BJ (cell line): ENCODE measurements around the gene NHS. TPM values are rescaled to one million over a fixed set of nuclear protein-coding genes. Genes with fewer than 3 reads are reported as not detected.

ENCODE experiments used
- CTCF ChIA-PET: fragments of 350-600 bp; formaldehyde crosslinking; extraction: SDS; loops from one replicate; lab custom pipeline; 2021; ENCODE audit warnings: antibody characterized with exemption, inconsistent platforms; lab: Yijun Ruan, JAX
- POLR2A ChIA-PET: fragments of 300-600 bp; sonication (Branson Sonifier 250); formaldehyde crosslinking; extraction: SDS; loops from one replicate; lab custom pipeline; 2021; ENCODE audit warnings: antibody characterized with exemption; lab: Charles Lee
- DNase-seq: peaks from one replicate; pipeline ENCODE4 v3.0.0-alpha.2; 2011; ENCODE audit warnings: low read depth
- H3K27me3 ChIP-seq: 2 replicates; pipeline ENCODE4 v1.6.0; 2011; ENCODE audit warnings: low read length; ENCODE audit not compliant: control insufficient read depth, insufficient read depth
- H3K36me3 ChIP-seq: 2 replicates; pipeline ENCODE4 v1.5.1; 2011; ENCODE audit warnings: low read length; ENCODE audit not compliant: control insufficient read depth, insufficient read depth
- H3K4me3 ChIP-seq: 2 replicates; pipeline ENCODE4 v1.5.1; 2011; ENCODE audit warnings: low read depth, mild to moderate bottlenecking, control low read depth, low read length
- CTCF ChIP-seq: IDR thresholded peaks from 2 replicates; pipeline ENCODE4 v1.5.1; 2011; ENCODE audit warnings: low read depth, mild to moderate bottlenecking, control low read depth, inconsistent platforms, low read length, moderate library complexity; ENCODE audit not compliant: insufficient read depth
- polyA plus RNA-seq: library from polyadenylated mRNA; depleted of rRNA; stranded (reverse); fragments of >200 nt; gene quantifications from 2 replicates; pipeline ENCODE4 v1.2.3, GENCODE V29; 2011

NHS gene
- polyA plus RNA-seq, 1 experiment: 2.2 TPM

DNA sequence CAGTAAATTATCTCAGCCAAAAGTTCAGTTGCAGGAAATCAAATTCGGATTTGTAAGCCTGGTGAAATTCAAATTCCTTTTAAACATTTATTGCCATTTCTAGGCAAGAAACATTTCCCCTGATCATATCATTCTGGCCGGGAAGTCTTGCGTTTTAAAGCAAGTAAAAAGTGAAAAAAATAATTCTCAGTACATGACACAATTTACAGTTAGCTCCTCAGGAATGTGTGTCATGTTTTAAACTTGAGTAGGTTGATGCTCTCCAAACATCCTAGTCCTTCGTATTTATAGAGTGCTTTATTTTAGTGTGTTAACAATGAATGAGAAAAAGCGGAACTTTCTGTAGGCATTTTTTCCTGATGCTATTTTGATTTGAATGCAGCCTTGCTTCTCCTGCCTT, 204.0 kb downstream of the NHS start:
- Histone ChIP-seq H3K27me3 (no peaks in the 10 kb centered on the region), H3K4me3 (no peak overlapping the region), H3K36me3 (no peaks in the 10 kb centered on the region)
- DNase-seq: peak; percentile 39
- no peak for TF ChIP-seq CTCF
- ChIA-PET POLR2A (no interaction called here), CTCF (no interaction called here)

GRCh38 chrX:17580539-17581152, 205.6 kb downstream of the NHS start:
- Histone ChIP-seq H3K36me3 (no peaks in the 10 kb centered on the region), H3K4me3 (no peak overlapping the region), H3K27me3 (no peaks in the 10 kb centered on the region)
- ChIA-PET CTCF (interaction anchor here (1.0 kb wide), 1 partner anchor 10 kb away, joined by 3 read pairs; no protein-coding TSS in a partner anchor), POLR2A (interaction anchor here (0.6 kb wide), 2 partner anchors 15 to 115 kb away, joined by 4 read pairs; no protein-coding TSS in a partner anchor)
- DNase-seq: peak; percentile 35
- TF ChIP-seq CTCF: no peak

GRCh38 chrX:17581641-17582040, 206.6 kb downstream of the NHS start:
- no peak for DNase-seq
- Histone ChIP-seq H3K4me3 (no peak overlapping the region), H3K36me3 (no peaks in the 10 kb centered on the region), H3K27me3 (no peaks in the 10 kb centered on the region)
- no peak for TF ChIP-seq CTCF
- POLR2A ChIA-PET: no interaction called here
- CTCF ChIA-PET: interaction anchor here (1.1 kb wide), 1 partner anchor 339 kb away, joined by 4 read pairs; no protein-coding TSS in a partner anchor

DNA sequence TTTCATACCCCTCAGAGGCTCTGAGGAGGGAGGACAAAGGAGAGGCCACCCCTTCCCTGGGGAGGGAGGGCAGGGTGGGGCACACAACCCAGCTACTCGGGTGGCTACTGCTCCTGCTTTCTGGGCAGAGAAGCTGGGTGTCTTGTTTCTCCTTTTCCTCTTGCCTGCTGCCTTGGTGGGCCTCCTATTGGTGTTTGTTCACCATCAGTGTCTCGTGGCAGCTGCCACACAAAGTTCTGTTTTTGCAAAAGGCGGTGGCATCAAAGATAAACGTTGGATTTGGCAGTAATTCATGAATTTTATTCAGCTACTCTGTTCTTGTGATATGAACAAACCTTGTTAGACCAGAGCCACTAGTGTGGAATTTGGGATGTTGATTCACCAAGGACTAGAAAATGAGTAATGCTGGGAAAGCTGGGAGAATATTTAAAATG, 209.3 kb downstream of the NHS start:
- CTCF ChIA-PET: interaction anchor here (0.6 to 1.4 kb wide), 2 partner anchors 186 to 342 kb away, joined by 3 read pairs; no protein-coding TSS in a partner anchor
- no peak for TF ChIP-seq CTCF
- no peak for DNase-seq
- no peaks in the 10 kb centered on the region for H3K36me3 ChIP-seq
- no peak overlapping the region for H3K4me3 ChIP-seq
- no peaks in the 10 kb centered on the region for H3K27me3 ChIP-seq
- POLR2A ChIA-PET: no interaction called here

- no peak for TF ChIP-seq CTCF
- DNase-seq: no peak
- ChIA-PET POLR2A (no interaction called here), CTCF (interaction anchor here (1.4 kb wide), 1 partner anchor 343 kb away, joined by 3 read pairs; no protein-coding TSS in a partner anchor)
- H3K4me3 ChIP-seq: no peak overlapping the region
- no peaks in the 10 kb centered on the region for H3K36me3 ChIP-seq
- H3K27me3 ChIP-seq: no peaks in the 10 kb centered on the region
Observed at GRCh38 chrX:17585006-17585405, 210.0 kb downstream of the NHS start.
